Measurements from ENCODE around the gene ADCY2.

Gene ADCY2
- total RNA-seq: 0 to 0.18 (median 0) reads per million in 4 experiments

DNA sequence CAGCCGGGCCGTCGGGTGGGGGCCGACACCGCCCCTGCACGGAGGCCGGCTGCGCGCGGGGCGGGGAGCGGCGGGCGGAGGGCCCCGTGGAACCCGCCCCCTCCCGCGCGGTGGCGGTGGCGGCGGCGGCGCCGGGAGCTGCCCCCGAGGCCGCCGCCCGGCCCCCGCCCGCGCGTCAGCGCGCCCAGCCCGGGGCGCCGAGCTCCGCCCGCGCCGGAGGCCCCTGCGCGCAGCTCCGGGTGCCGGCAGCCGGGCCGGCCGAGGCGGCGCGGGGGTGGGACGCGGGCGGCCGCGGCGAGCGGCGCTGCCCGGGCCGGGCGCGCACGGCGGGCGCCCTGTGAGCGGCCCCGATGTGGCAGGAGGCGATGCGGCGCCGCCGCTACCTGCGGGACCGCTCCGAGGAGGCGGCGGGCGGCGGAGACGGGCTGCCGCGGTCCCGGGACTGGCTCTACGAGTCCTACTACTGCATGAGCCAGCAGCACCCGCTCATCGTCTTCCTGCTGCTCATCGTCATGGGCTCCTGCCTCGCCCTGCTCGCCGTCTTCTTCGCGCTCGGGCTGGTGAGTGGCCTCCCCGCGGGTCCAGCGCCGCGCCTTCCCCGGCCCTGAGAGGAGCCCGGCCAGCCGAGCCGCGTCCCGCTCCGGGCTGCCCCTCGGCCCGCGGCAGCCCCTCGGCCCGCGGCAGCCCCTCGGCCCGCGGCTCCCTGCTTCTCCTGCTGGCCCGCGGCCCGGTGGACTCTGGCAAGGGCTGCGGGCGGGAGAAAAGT lies at the start of gene ADCY2:
TSS of gene ADCY2 (plus strand) at position 192 of the 766 bp plus-strand sequence. CDS start at position 351, 159 bp downstream.
- no peak for DNase-seq

- no peak for DNase-seq
Observed at GRCh38 chr5:7347377-7347776, 48.6 kb upstream of the ADCY2 start.

DNA sequence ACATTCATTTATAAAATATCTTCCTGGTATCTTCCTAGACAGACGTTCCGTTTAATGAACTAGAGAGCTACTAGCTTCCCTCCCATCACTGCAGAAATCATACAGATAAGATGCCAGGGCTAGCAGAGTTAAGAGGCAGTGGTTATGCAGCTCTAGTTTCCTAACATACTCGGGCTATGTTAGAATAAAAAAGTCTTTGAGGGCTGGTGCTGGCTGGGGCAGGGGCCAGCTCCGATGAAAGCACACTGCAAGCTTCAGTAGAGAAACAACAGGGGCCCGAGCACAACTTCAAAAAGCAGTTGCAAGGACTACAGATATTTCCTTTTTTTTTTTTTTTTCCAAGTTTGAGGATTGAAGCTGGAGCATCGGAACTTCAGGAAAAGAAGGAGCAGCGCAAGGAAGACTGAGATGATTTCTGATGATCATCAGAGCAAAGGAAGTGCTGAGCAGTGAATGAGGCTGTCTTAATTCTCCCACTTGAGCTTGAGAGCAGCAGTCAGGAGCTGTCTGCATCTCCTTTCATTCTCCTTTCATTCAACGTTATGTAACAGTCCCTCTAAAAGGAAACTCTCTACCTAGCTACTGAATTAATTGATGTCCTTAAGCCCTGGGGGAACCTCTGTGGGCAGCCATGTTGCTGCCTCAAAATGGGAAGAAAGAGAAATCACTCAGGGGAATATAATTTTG lies 47.6 kb upstream of the ADCY2 start:
- no peak for DNase-seq

DNA sequence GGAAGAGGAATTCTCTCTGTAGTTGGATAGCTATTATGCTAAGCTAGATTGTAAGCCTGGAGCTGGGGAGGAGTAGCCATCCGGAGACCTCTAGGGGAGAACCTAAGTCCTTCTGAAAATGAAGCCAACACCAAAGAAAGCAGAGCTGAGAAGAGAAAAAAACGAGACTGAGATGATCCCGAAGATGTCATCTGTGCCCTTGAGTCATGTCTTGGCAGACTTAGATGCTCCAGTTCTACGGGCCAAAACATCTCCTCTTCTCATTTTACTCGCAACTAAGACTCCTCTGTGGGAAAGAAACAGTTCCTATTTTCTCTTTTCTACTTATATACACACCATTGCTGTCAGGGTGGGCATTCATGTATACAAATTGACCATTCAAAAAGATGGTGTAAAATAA lies 34.3 kb upstream of the ADCY2 start:
- DNase-seq: no peak

DNA sequence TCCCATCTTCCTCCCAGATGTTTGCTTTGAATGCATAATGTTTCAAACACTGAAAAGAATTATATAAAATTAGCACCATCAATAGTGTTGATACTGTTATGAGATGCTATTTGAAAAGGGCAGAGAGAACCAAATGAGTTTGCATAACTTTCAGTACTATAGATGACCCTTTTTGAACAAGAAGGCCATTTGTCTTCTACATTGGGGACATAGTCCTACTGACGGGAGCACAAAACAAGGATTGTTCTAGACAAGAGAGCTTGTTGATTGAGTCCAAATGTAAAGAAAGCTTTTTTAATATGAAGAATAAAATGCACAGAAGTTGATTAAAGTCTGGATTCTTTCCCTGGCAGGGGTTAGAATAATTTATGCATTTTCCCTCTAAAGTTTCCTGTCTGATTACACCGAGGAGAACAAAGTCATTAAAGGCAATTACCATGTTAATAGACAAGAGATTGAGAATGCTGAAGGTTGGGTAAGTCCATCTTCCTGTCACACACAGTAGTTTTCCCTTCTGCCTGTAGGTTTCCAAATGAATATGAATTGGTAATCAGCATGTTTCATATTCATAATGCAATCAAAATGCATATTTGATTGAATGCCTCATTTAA lies 32.8 kb upstream of the ADCY2 start:
- no peak for DNase-seq

DNA sequence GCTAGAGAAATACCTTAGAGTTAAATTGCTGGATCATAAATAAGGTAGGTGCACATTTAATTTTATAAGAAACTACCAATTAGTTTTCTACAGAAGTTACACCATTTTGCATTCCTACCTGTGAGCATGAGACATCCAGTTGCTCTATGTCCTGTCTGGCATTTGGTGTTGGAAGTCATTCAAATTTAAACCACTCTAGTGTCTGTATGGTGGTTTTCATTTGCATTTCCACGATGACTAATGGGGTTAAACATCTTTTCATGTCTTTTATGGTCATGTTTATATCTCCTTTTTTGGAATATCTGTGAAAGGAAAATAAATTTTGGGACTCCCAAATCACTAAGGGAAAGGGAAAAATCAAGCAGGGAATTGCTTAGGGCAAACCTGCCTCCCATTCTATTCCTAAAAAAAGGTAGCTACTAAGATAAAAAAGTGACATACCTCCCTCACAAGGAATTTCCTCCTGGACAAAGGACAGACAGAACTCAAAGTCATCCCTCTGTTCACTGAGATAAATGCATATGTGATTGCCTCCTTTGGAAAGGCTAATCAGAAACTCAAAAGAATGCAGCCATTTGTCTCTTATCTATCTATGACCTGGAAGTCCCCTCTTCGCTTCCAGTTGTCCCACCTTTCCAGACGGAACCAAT lies 31.6 kb upstream of the ADCY2 start:
- DNase-seq: no peak

DNA sequence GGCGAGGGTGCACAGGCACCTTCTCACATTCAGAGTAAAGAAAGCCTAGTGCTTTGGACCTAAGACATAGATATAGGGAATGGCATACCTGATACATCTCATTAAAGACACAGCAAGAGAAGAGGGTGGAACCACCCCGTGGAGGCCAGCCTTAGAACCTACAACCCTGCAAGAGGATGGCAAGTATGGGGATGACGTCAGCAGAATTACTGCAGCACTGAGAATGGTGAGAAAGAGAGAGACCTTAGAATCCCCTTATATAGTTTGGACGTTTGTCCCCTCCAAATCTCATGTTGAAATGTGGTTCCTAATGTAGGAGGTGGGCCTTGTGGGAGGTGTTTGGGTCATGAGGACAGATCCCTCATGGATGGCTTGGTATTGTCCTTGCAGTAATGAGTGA lies 28.2 kb upstream of the ADCY2 start:
- no peak for DNase-seq

DNA sequence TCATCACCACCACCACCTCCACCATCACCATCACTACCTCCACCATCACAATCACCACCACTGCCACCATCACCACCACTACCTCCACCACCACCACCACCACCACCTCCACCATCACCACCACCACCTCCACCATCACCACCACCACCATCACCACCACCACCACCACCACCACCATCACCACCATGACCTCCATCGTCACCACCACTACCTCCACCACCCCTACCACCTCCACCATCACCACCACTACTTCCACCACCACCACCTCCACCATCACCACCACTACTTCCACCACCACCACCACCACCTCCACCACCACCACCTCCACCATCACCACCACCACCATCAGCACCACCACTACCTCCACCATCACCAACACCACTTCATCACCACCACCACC lies 23.5 kb upstream of the ADCY2 start:
- DNase-seq: no peak

GRCh38 chr5:7374186-7374585 lies 21.8 kb upstream of the ADCY2 start:
- DNase-seq: no peak

- DNase-seq: no peak
Observed at GRCh38 chr5:7375457-7375856, 20.5 kb upstream of the ADCY2 start.

- no peak for DNase-seq
Observed at GRCh38 chr5:7376871-7377270, 19.1 kb upstream of the ADCY2 start.

DNA sequence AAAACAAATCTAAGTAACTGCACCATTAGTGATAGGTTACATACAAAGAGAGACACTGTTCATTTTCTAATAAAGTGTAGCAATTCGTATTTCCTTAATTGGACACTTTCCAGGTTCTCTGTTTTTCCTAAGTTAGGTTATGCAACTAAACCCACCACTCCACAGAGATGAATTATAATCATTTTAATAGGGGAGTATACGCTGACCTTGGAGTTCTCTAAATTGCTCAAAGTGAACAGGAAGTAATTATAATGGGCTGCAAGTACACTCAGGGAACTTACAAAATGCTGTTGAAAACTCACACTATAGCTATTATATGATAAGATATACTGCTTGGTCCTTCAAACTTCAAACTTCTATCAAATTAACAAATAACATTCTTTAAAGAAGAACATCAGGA lies 18.2 kb upstream of the ADCY2 start:
- DNase-seq: no peak

- DNase-seq: no peak
Observed at GRCh38 chr5:7382588-7382987, 13.3 kb upstream of the ADCY2 start.

GRCh38 chr5:7385681-7386080 lies 10.3 kb upstream of the ADCY2 start:
- DNase-seq: no peak

GRCh38 chr5:7388553-7388952 lies 7.4 kb upstream of the ADCY2 start:
- DNase-seq: no peak

DNA sequence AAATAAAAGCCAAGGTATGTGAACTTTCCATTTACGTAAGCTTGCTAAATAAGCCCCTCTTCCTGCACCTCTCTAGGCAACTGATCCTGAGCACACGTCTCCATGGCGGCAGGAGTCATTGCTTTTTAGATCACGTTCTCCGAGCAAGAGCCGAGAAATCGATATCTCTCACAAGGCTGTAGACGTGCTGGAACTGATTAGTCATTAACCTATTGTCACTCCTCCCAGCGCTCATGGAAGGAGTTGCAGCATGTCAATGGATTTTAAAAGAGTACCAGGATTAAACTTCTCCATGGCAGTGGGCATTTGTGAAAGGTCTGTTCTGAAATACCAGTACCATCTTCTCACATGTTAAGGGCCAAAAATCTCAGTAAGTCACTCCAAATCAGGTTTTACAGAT lies 4.7 kb upstream of the ADCY2 start:
- no peak for DNase-seq

DNA sequence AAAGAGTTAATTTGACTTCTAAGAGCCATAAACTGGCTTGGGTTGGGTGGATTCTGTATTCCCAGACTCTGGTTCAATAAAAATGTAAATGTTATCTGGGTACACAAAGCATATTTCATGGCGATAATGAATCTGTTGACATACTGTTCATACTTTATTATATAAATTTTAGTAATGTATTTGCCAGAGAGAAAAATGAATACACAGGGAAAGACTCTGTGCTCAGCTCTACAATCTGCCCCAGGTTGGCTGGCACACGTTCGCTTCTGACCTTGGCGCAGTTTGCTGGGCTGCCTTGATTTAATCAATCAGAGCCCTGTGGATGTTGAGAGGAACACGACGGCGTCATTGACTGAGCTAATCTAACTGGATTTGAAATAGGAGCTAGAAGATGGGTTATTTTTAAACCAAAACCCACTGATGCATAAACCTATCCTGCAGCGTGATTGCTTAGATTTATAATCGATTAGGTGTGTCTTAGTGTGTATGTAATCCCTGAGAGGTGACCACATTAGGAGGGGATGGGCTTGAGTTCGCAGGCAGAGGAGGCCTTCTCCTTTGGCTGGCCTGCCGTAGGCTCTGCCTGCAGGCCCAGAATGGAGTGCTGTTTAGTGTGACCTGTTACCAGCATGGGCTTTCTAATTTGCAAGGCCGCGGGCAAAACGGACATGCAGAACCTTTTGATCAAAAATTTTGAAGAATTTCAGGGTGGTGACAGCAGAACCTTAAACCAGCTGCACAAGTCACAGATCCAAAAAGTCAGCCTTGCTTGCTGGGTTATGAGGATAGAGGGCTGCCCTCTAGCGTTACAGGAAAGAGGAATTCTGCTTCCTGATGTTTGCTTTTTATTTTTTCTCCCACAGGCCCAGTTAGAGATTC lies 3.9 kb upstream of the ADCY2 start:
- no peak for DNase-seq

- no peak for DNase-seq
Observed at GRCh38 chr5:7392693-7393024, 3.3 kb upstream of the ADCY2 start.

DNA sequence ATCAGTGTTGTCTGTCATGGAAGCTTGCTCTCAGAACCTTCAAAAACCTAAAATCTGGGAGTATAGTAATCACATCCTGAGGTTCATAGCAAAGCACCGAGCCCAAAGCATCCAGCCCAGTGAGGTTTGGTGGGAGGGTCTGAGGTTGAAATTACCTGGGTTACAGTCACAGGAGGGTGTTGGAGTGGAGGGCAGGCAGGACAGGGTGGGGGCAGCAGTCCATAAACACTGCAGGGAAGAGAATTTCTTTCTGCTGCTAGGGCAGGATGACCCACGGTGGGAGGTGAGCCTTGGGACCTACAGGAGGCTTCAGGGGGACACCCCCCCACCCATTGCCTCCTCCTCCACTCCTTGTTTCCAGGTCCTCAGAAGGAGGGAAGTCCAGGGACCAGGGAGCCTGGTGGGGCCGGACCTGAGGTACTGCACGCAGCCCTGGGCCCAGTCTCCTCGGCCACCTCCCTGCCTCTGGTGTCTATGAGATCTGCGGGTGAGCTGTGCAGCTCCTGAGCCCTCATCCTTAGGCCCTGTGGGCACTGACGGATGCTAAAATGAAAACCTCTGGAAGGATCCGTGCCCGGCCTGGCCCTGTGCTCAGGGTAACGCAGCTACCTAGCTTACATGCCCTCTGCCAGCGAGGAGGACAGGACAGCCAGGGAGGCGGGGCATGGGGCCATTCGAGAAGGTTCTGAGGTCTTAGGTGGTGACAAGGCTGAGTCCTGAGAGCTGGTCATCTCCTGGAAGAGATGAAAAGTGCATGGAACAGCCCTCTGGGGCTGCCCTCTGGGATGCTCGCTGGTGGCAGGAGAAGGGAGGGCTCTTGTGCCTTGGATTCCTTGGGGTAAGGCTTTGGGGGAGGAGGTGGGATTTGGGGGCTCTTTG lies 1.8 kb upstream of the ADCY2 start:
- DNase-seq: no peak

DNA sequence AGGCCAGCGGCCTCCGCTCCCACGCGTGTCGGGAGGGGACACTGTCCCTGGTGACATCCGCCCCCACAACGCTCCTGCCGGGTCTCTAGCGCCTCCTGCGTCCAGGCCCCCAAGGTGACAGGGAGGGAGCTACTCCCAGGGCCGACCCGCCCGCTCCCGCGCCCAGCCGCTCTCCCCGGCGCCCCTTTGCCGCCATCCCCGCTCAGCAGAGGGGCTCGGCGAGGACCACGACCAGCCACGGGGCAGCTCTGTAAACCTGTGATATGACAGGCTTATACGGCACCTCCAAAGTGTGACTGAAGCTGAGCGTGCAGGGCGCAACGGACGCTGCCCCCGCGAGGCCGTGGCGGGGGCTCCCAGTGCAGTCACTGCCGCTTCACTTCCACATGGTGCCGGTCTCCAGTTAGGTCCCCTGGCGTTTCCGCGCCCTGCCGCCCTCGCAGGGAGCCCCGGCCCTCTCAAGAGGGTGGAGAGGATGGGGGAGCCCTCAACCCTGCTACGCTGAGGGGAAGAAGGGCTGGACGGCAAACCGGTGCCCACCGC lies 978 bp upstream of the ADCY2 start:
- no peak for DNase-seq

- no peak for DNase-seq
Observed at GRCh38 chr5:7395432-7395946, 449 bp upstream of the ADCY2 start.
